Osteocyte (in vitro differentiated cells): ENCODE results near the gene TADA2B. TPM values are rescaled to one million over a fixed set of nuclear protein-coding genes. Genes with fewer than 3 reads are reported as not detected.
A peak's percentile ranks its signal among the peaks of the same experiment; 100 is the strongest.

Experiments used
- DNase-seq: peaks from one replicate; pipeline ENCODE4 v3.0.0; 2021; ENCODE audit warnings: mixed read lengths; ENCODE audit not compliant: unreplicated experiment; ENCODE audit errors: extremely low spot score
- H3K27ac Mint-ChIP-seq: one replicate; pipeline ENCODE4 v1.8.0; 2021; ENCODE audit warnings: mild to moderate bottlenecking, mixed read lengths; ENCODE audit not compliant: unreplicated experiment
- H3K27me3 Mint-ChIP-seq: one replicate; pipeline ENCODE4 v1.8.0; 2021; ENCODE audit warnings: mixed read lengths; ENCODE audit not compliant: unreplicated experiment
- H3K36me3 Mint-ChIP-seq: one replicate; pipeline ENCODE4 v1.8.0; 2021; ENCODE audit warnings: mixed read lengths; ENCODE audit not compliant: unreplicated experiment
- H3K4me1 Mint-ChIP-seq: one replicate; pipeline ENCODE4 v1.8.0; 2021; ENCODE audit warnings: mixed read lengths; ENCODE audit not compliant: unreplicated experiment
- H3K4me3 Mint-ChIP-seq: one replicate; pipeline ENCODE4 v1.8.0; 2021; ENCODE audit warnings: mild to moderate bottlenecking, moderate library complexity, mixed read lengths; ENCODE audit not compliant: unreplicated experiment
- H3K9me3 Mint-ChIP-seq: one replicate; pipeline ENCODE4 v1.8.0; 2021; ENCODE audit warnings: mixed read lengths; ENCODE audit not compliant: unreplicated experiment
- CTCF ChIP-seq: fragments of 200-600 bp; sonication (generic); IDR thresholded peaks from 2 replicates; pipeline ENCODE4 v1.5.0; 2021; ENCODE audit warnings: antibody characterized with exemption, mild to moderate bottlenecking, moderate library complexity
- total RNA-seq: library from RNA; stranded (reverse); gene quantifications from 2 replicates; pipeline ENCODE4 v1.2.1, GENCODE V29; 2021

The TADA2B gene
- total RNA-seq, 1 donor from 2014 or later: 21.4 TPM

- peaks cover 2% of the 10 kb centered on the region for H3K27me3 Mint-ChIP-seq
- H3K4me3 Mint-ChIP-seq: peak overlapping the region; percentile 78
- peak overlapping the region; percentile 76 for H3K27ac Mint-ChIP-seq
- no peaks in the 10 kb centered on the region for H3K9me3 Mint-ChIP-seq
- peaks cover 21% of the 10 kb centered on the region for H3K4me1 Mint-ChIP-seq
- no peak for DNase-seq
- no peak for TF ChIP-seq CTCF
- H3K36me3 Mint-ChIP-seq: no peaks in the 10 kb centered on the region
Measured at GRCh38 chr4:7103607-7104365, 60.6 kb downstream of the TADA2B start.

GRCh38 chr4:7104366-7105031 lies 61.3 kb downstream of the TADA2B start:
- Mint-ChIP-seq H3K27me3 (peaks cover 2% of the 10 kb centered on the region), H3K4me3 (no peak overlapping the region), H3K4me1 (peaks cover 21% of the 10 kb centered on the region), H3K27ac (no peak overlapping the region), H3K9me3 (no peaks in the 10 kb centered on the region), H3K36me3 (no peaks in the 10 kb centered on the region)
- no peak for DNase-seq
- TF ChIP-seq CTCF: no peak

- Mint-ChIP-seq H3K27me3 (peaks cover 6% of the 10 kb centered on the region), H3K9me3 (peaks cover 3% of the 10 kb centered on the region), H3K4me1 (peaks cover 21% of the 10 kb centered on the region), H3K27ac (no peak overlapping the region), H3K4me3 (no peak overlapping the region), H3K36me3 (no peaks in the 10 kb centered on the region)
- TF ChIP-seq CTCF: no peak
- no peak for DNase-seq
Measured at GRCh38 chr4:7105276-7105675, 62.1 kb downstream of the TADA2B start.

GRCh38 chr4:7107166-7107905 lies 64.2 kb downstream of the TADA2B start:
- no peaks in the 10 kb centered on the region for H3K36me3 Mint-ChIP-seq
- H3K9me3 Mint-ChIP-seq: peaks cover 4% of the 10 kb centered on the region
- peaks cover 7% of the 10 kb centered on the region for H3K27me3 Mint-ChIP-seq
- no peak overlapping the region for H3K27ac Mint-ChIP-seq
- no peak for DNase-seq
- peaks cover 16% of the 10 kb centered on the region for H3K4me1 Mint-ChIP-seq
- no peak for TF ChIP-seq CTCF
- no peak overlapping the region for H3K4me3 Mint-ChIP-seq

Other genes starting within 250 kb of the TADA2B start
- 31.0 and 33.2 TPM in 2 replicates for gene TBC1D14, start 133.5 kb upstream of the TADA2B start, total RNA-seq
- 19.7 and 20.2 TPM in 2 replicates for gene GRPEL1, start 24.7 kb downstream of the TADA2B start, total RNA-seq
- gene SORCS2, start 149.2 kb downstream of the TADA2B start, total RNA-seq: 3.0 and 6.7 TPM in 2 replicates